Neural cell (in vitro differentiated cells): ENCODE results near the gene NTMT1. TPM values are rescaled to one million over a fixed set of nuclear protein-coding genes. Genes with fewer than 3 reads are reported as not detected.

Experiments used
- H2AFZ ChIP-seq: fragments of 200-600, 300-800 bp; sonication (generic), shearing (Covaris generic); 2 replicates; pipeline ENCODE4 v1.6.0; 2014; ENCODE audit warnings: low read depth, mild to moderate bottlenecking, antibody characterized with exemption, low read length, moderate library complexity
- H3F3A ChIP-seq: fragments of 200-600 bp; shearing (Covaris generic); 2 replicates; pipeline ENCODE4 v1.6.1; 2016; ENCODE audit warnings: mild to moderate bottlenecking, moderate library complexity, mixed read lengths, antibody characterized with exemption, low read length; ENCODE audit not compliant: insufficient read depth, poor library complexity, severe bottlenecking
- H3K27ac ChIP-seq: fragments of 200-600, 300-800 bp; sonication (generic), shearing (Covaris generic); 2 replicates; pipeline ENCODE4 v1.5.1; 2014; ENCODE audit warnings: mild to moderate bottlenecking, low read length, moderate library complexity
- H3K27me3 ChIP-seq: fragments of 300-800, 200-600 bp; sonication (generic), shearing (Covaris generic); 2 replicates; pipeline ENCODE4 v1.6.0; 2014; ENCODE audit warnings: mild to moderate bottlenecking, low read depth, low read length, moderate library complexity; ENCODE audit not compliant: insufficient read depth
- H3K36me3 ChIP-seq: fragments of 300-800, 200-600 bp; sonication (generic), shearing (Covaris generic); 2 replicates; pipeline ENCODE4 v1.5.1; 2014; ENCODE audit warnings: mild to moderate bottlenecking, antibody characterized with exemption, low read length, moderate library complexity; ENCODE audit not compliant: insufficient read depth
- H3K4me2 ChIP-seq: fragments of 300-800, 200-600 bp; sonication (generic), shearing (Covaris generic); 2 replicates; pipeline ENCODE4 v1.6.0; 2014; ENCODE audit warnings: mild to moderate bottlenecking, low read length
- H3K4me3 ChIP-seq: fragments of 300-800, 200-600 bp; sonication (generic), shearing (Covaris generic); 2 replicates; pipeline ENCODE4 v1.5.1; 2014; ENCODE audit warnings: mild to moderate bottlenecking, low read length, moderate library complexity
- H3K79me2 ChIP-seq: fragments of 200-600 bp; shearing (Covaris generic); replicated peaks from 2 replicates; pipeline ENCODE4 v1.6.0; 2014; ENCODE audit warnings: mild to moderate bottlenecking, low read length, moderate library complexity; ENCODE audit not compliant: insufficient read depth
- H3K9ac ChIP-seq: fragments of 300-800, 200-600 bp; sonication (generic), shearing (Covaris generic); 2 replicates; pipeline ENCODE4 v1.6.1; 2016; ENCODE audit warnings: mild to moderate bottlenecking, low read length, mixed read lengths
- H3K9me2 ChIP-seq: fragments of 200-600 bp; shearing (Covaris generic); 2 replicates; pipeline ENCODE4 v1.6.1; 2016; ENCODE audit warnings: mild to moderate bottlenecking, low read length, mixed read lengths; ENCODE audit not compliant: insufficient read depth
- H3K9me3 ChIP-seq: fragments of 200-600, 300-800 bp; sonication (generic), shearing (Covaris generic); 2 replicates; pipeline ENCODE4 v1.6.1; 2016; ENCODE audit warnings: mild to moderate bottlenecking, mixed run types, low read length, moderate library complexity, mixed read lengths
- H4K20me1 ChIP-seq: fragments of 200-600 bp; shearing (Covaris generic); 2 replicates; pipeline ENCODE4 v1.6.1; 2016; ENCODE audit warnings: mild to moderate bottlenecking, mixed run types; ENCODE audit not compliant: insufficient read depth
- EP300 ChIP-seq: fragments of 450-650 bp; conservative IDR thresholded peaks from 2 replicates; pipeline ENCODE4 v1.6.1; 2014; ENCODE audit warnings: antibody characterized with exemption, mild to moderate bottlenecking, moderate library complexity; ENCODE audit not compliant: poor library complexity, severe bottlenecking
- EZH2 ChIP-seq: fragments of 200-600, 300-800 bp; shearing (Covaris generic), sonication (generic); IDR thresholded peaks from 2 replicates; pipeline ENCODE4 v1.6.1; 2014; ENCODE audit warnings: antibody characterized with exemption, low read length, borderline replicate concordance, mild to moderate bottlenecking; ENCODE audit not compliant: insufficient read depth, poor library complexity, severe bottlenecking
- MXI1 ChIP-seq: fragments of 450-650 bp; conservative IDR thresholded peaks from 2 replicates; pipeline ENCODE4 v1.6.1; 2014; ENCODE audit warnings: antibody characterized with exemption, mild to moderate bottlenecking; ENCODE audit not compliant: poor library complexity, severe bottlenecking
- POLR2AphosphoS5 ChIP-seq: IDR thresholded peaks from 2 replicates; pipeline ENCODE4 v1.6.1; 2012
- RAD21 ChIP-seq: fragments of 450-650 bp; conservative IDR thresholded peaks from 2 replicates; pipeline ENCODE4 v1.6.1; 2014; ENCODE audit warnings: antibody characterized with exemption, mild to moderate bottlenecking, moderate library complexity
- REST ChIP-seq: IDR thresholded peaks from 2 replicates; pipeline ENCODE4 v1.6.1; 2012; ENCODE audit warnings: borderline replicate concordance
- SMC3 ChIP-seq: fragments of 450-650 bp; conservative IDR thresholded peaks from 2 replicates; pipeline ENCODE4 v1.6.1; 2014; ENCODE audit warnings: antibody characterized with exemption, mild to moderate bottlenecking, moderate library complexity; ENCODE audit not compliant: poor library complexity
- TAF1 ChIP-seq: IDR thresholded peaks from 2 replicates; pipeline ENCODE4 v1.6.1; 2012; ENCODE audit warnings: low read depth
- polyA plus RNA-seq: library from polyadenylated mRNA; depleted of rRNA; stranded (reverse); fragments of >200 nt; gene quantifications from 2 replicates; pipeline ENCODE4 v1.2.3, GENCODE V29; 2014
- TF ChIP-seq, protein P1 (sequence below): fragments of 450-650 bp; IDR thresholded peaks from 2 replicates; pipeline ENCODE4 v1.5.1; 2014; ENCODE audit warnings: antibody characterized with exemption, mild to moderate bottlenecking, moderate library complexity; ENCODE audit not compliant: poor library complexity, severe bottlenecking

The NTMT1 gene
- polyA plus RNA-seq, 1 donor from 2014 or later = 35.9 TPM

GRCh38 chr9:129665389-129665775 lies 39.4 kb downstream of the NTMT1 start, which contains the start of gene PRRX2:
Gene PRRX2, plus strand, starts transcription at chr9:129665647. Its CDS starts 221 bp downstream, at chr9:129665868.
- Histone ChIP-seq H3K9ac (no peak within 1 kb of the TSS), H3K27me3 (peaks cover 33% of the 10 kb centered on the region), H3K4me2 (no peak within 1 kb of the TSS), H3F3A (no peaks in the 10 kb centered on the region), H4K20me1 (no peaks in the 10 kb centered on the region), H2AFZ (no peak within 1 kb of the TSS), H3K4me3 (peak within 1 kb of the TSS; percentile 55), H3K9me3 (no peaks in the 10 kb centered on the region), H3K79me2 (no peaks in the 10 kb centered on the region), H3K9me2 (no peaks in the 10 kb centered on the region), H3K27ac (no peak within 1 kb of the TSS), H3K36me3 (no peaks in the 10 kb centered on the region)
- TF ChIP-seq MXI1 (peak; percentile 18), POLR2AphosphoS5 (no peak)

DNA sequence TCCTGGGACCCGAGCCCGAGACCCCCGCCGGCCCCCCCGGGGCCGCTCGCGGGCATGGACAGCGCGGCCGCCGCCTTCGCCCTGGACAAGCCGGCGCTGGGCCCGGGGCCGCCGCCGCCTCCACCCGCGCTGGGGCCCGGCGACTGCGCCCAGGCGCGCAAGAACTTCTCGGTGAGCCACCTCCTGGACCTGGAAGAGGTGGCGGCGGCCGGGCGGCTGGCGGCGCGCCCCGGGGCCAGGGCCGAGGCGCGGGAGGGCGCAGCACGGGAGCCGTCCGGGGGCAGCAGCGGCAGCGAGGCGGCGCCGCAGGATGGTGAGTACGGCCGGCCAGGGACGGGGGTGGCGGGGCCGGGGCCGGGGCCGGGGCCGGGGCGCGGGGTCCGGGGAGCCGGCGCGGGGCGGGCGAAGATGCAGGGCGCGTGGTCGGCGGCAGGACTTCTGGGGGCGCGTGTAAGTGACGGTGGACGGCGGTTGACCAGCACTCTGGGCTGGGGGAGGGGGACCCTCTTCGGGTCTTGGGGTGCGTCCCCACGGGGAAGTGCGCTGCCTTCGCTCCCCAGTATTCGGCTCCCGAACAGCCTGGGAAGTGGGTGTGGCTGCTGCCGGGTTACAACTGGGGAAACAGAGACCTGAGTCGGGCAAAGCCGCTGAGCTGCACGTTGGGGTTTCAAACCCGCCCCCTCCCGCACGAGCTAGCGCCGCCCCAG lies 40.0 kb downstream of the NTMT1 start:
- Histone ChIP-seq H3K79me2 (no peaks in the 10 kb centered on the region), H3K27ac (no peak overlapping the region), H3K27me3 (peaks cover 33% of the 10 kb centered on the region), H3K4me3 (no peak overlapping the region), H4K20me1 (no peaks in the 10 kb centered on the region), H3K9me2 (no peaks in the 10 kb centered on the region), H3K9me3 (no peaks in the 10 kb centered on the region), H3K9ac (no peak overlapping the region), H3F3A (no peaks in the 10 kb centered on the region), H2AFZ (no peak overlapping the region), H3K4me2 (no peak overlapping the region), H3K36me3 (no peaks in the 10 kb centered on the region)
- TF ChIP-seq POLR2AphosphoS5 (no peak), EZH2 (no peak), SMC3 (no peak)
- TF ChIP-seq, protein P1, sequence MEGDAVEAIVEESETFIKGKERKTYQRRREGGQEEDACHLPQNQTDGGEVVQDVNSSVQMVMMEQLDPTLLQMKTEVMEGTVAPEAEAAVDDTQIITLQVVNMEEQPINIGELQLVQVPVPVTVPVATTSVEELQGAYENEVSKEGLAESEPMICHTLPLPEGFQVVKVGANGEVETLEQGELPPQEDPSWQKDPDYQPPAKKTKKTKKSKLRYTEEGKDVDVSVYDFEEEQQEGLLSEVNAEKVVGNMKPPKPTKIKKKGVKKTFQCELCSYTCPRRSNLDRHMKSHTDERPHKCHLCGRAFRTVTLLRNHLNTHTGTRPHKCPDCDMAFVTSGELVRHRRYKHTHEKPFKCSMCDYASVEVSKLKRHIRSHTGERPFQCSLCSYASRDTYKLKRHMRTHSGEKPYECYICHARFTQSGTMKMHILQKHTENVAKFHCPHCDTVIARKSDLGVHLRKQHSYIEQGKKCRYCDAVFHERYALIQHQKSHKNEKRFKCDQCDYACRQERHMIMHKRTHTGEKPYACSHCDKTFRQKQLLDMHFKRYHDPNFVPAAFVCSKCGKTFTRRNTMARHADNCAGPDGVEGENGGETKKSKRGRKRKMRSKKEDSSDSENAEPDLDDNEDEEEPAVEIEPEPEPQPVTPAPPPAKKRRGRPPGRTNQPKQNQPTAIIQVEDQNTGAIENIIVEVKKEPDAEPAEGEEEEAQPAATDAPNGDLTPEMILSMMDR = no peak

DNA sequence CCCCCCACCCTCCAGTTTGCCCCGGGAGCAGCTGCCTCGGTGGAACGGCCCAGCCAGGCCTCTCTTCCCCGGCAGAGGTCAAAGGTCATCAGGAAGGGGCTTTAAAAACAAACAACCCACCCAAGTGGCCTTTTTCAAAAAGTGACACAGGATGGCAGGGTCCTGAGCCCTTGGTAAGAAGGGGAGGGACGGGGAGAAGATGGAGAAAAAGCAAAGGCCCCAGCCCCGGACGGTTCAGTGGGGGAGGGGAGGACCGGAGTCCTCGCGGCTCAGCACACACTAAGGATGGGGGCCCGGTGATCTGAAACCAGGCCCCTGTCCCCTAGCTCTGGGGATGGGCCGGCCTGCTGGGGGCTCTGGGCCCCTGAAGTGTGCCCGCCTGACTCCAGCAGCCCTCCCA lies 40.6 kb downstream of the NTMT1 start:
- Histone ChIP-seq H3F3A (no peaks in the 10 kb centered on the region), H4K20me1 (no peaks in the 10 kb centered on the region), H3K79me2 (no peaks in the 10 kb centered on the region), H2AFZ (no peak overlapping the region), H3K27ac (no peak overlapping the region), H3K4me2 (no peak overlapping the region), H3K36me3 (no peaks in the 10 kb centered on the region), H3K9me2 (no peaks in the 10 kb centered on the region), H3K4me3 (no peak overlapping the region), H3K9me3 (no peaks in the 10 kb centered on the region), H3K27me3 (peaks cover 33% of the 10 kb centered on the region), H3K9ac (no peak overlapping the region)
- TF ChIP-seq MXI1 = no peak
- TF ChIP-seq EP300 = no peak
- TF ChIP-seq RAD21 = no peak
- TF ChIP-seq TAF1 = no peak
- no peak for TF ChIP-seq POLR2AphosphoS5
- TF ChIP-seq REST = no peak
- TF ChIP-seq, protein P1 = no peak
- no peak for TF ChIP-seq EZH2
- no peak for TF ChIP-seq SMC3
